ENCODE measurements around the gene PHF12.

DNA sequence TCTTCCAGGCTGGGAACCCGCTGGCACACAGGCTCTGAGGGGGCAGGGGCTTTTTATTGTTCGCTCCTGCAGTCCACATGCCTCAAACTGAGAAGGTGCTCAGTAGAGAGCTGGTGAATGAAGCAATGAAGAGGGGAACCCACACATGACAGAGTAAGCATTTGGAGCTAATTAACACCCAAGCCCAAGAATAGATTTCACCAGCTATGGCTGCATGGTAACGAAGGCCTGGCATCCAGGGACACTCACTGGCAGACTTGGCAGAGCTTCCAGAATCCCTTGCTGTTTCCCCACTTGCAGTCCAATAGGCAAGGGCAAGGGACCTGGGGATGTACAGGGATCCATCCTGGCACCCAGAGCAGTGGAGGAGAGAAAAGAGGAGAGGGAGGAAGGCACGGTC, 66.0 kb downstream of the PHF12 start:
- TF ChIP-seq GATA2 (IDR thresholded peaks at IDR 0.05; ENCODE audit: low read depth, low read length): no peak
- TF ChIP-seq GATA3 (IDR thresholded peaks at IDR 0.05; ENCODE audit: low read depth, low read length): no peak

Measured in SH-SY5Y (cell line).